OCI-LY3 (cell line): ENCODE measurements around the gene ALG1.

ENCODE experiments used
- H2AFZ ChIP-seq: fragments of 200-600, 300-600 bp; shearing (Covaris generic); 2 replicates; pipeline ENCODE4 v1.6.0; 2014; ENCODE audit warnings: antibody characterized with exemption, low read depth, low read length
- H3K27ac ChIP-seq: fragments of 200-600, 300-600 bp; sonication (generic); 2 replicates; pipeline ENCODE4 v1.5.1; 2014; ENCODE audit warnings: mild to moderate bottlenecking, low read length, moderate library complexity, mixed read lengths
- H3K27me3 ChIP-seq: fragments of 200-600, 300-600 bp; sonication (generic); 2 replicates; pipeline ENCODE4 v1.6.1; 2014; ENCODE audit warnings: low read depth, low read length, mixed read lengths
- H3K36me3 ChIP-seq: fragments of 200-600, 300-600 bp; sonication (generic); replicated peaks from 2 replicates; pipeline ENCODE3; 2014; ENCODE audit warnings: low read depth, low read length, mixed read lengths
- H3K4me1 ChIP-seq: fragments of 300-600, 200-600 bp; sonication (generic); 2 replicates; pipeline ENCODE4 v1.6.1; 2014; ENCODE audit warnings: low read length, mixed read lengths
- H3K4me2 ChIP-seq: fragments of 200-600, 300-600 bp; sonication (generic); 2 replicates; pipeline ENCODE4 v1.6.1; 2014; ENCODE audit warnings: low read length, mixed read lengths
- H3K4me3 ChIP-seq: fragments of 300-600, 200-600 bp; sonication (generic); 2 replicates; pipeline ENCODE4 v1.5.1; 2014; ENCODE audit warnings: antibody characterized with exemption, mild to moderate bottlenecking, low read length, moderate library complexity
- H3K79me2 ChIP-seq: fragments of 300-600, 200-600 bp; shearing (Covaris generic); 2 replicates; pipeline ENCODE4 v1.6.1; 2014; ENCODE audit warnings: mild to moderate bottlenecking, low read length, mixed read lengths
- H3K9ac ChIP-seq: fragments of 300-600, 200-600 bp; shearing (Covaris generic); 2 replicates; pipeline ENCODE4 v1.6.0; 2014; ENCODE audit warnings: mild to moderate bottlenecking, low read length, moderate library complexity
- H3K9me3 ChIP-seq: fragments of 200-600, 300-600 bp; shearing (Covaris generic); 2 replicates; pipeline ENCODE4 v1.6.1; 2014; ENCODE audit warnings: low read length, mixed read lengths; ENCODE audit not compliant: insufficient read depth
- H4K20me1 ChIP-seq: fragments of 200-600, 300-600 bp; sonication (generic); 2 replicates; pipeline ENCODE4 v1.6.1; 2016; ENCODE audit warnings: low read length, mixed read lengths; ENCODE audit not compliant: insufficient read depth
- CTCF ChIP-seq: fragments of 200-600, 300-600 bp; sonication (generic); IDR thresholded peaks from 2 replicates; pipeline ENCODE4 v1.5.1; 2014; ENCODE audit warnings: antibody characterized with exemption, low read length, low read depth
- EZH2phosphoT487 ChIP-seq: fragments of 200-600 bp; shearing (Covaris generic); IDR thresholded peaks from 2 replicates; pipeline ENCODE4 v1.6.1; 2018; ENCODE audit warnings: antibody characterized with exemption, mixed run types, low read depth

ALG1 gene

GRCh38 chr16:5058476-5058875 is 13.2 kb upstream of the ALG1 start:
- TF ChIP-seq CTCF (no peak), EZH2phosphoT487 (no peak)
- Histone ChIP-seq H3K79me2 (no peaks in the 10 kb centered on the region), H3K9me3 (no peaks in the 10 kb centered on the region), H3K9ac (no peak overlapping the region), H3K4me2 (no peak overlapping the region), H3K4me1 (no peaks in the 10 kb centered on the region), H2AFZ (no peak overlapping the region), H3K36me3 (no peaks in the 10 kb centered on the region), H3K4me3 (no peak overlapping the region), H4K20me1 (no peaks in the 10 kb centered on the region), H3K27me3 (peaks cover 12% of the 10 kb centered on the region; the same call in 1 of the 2 replicates), H3K27ac (no peak overlapping the region)

GRCh38 chr16:5059386-5060072 is 12.1 kb upstream of the ALG1 start:
- TF ChIP-seq CTCF (no peak), EZH2phosphoT487 (no peak)
- H3K79me2 ChIP-seq: no peaks in the 10 kb centered on the region
- H4K20me1 ChIP-seq: no peaks in the 10 kb centered on the region
- no peaks in the 10 kb centered on the region for H3K9me3 ChIP-seq
- no peaks in the 10 kb centered on the region for H3K4me1 ChIP-seq
- H3K4me3 ChIP-seq: no peak overlapping the region
- peaks cover 12% of the 10 kb centered on the region; the same call in 1 of the 2 replicates for H3K27me3 ChIP-seq
- H3K9ac ChIP-seq: no peak overlapping the region
- H3K27ac ChIP-seq: no peak overlapping the region
- H3K36me3 ChIP-seq: no peaks in the 10 kb centered on the region
- H2AFZ ChIP-seq: no peak overlapping the region
- H3K4me2 ChIP-seq: no peak overlapping the region

GRCh38 chr16:5060073-5060641 is 11.5 kb upstream of the ALG1 start:
- no peaks in the 10 kb centered on the region for H3K9me3 ChIP-seq
- H3K27me3 ChIP-seq: peaks cover 12% of the 10 kb centered on the region; the same call in 1 of the 2 replicates
- no peaks in the 10 kb centered on the region for H3K4me1 ChIP-seq
- no peaks in the 10 kb centered on the region for H3K79me2 ChIP-seq
- H3K4me2 ChIP-seq: no peak overlapping the region
- H3K27ac ChIP-seq: no peak overlapping the region
- no peak overlapping the region for H2AFZ ChIP-seq
- TF ChIP-seq EZH2phosphoT487: no peak
- no peak overlapping the region for H3K9ac ChIP-seq
- H4K20me1 ChIP-seq: no peaks in the 10 kb centered on the region
- H3K36me3 ChIP-seq: no peaks in the 10 kb centered on the region
- H3K4me3 ChIP-seq: no peak overlapping the region

GRCh38 chr16:5062051-5062450 is 9.6 kb upstream of the ALG1 start:
- no peaks in the 10 kb centered on the region for H4K20me1 ChIP-seq
- H3K9ac ChIP-seq: no peak overlapping the region
- no peak overlapping the region for H3K4me2 ChIP-seq
- H3K36me3 ChIP-seq: no peaks in the 10 kb centered on the region
- no peak for TF ChIP-seq CTCF
- TF ChIP-seq EZH2phosphoT487: no peak
- H3K27me3 ChIP-seq: peaks cover 16% of the 10 kb centered on the region
- no peak overlapping the region for H3K4me3 ChIP-seq
- H3K9me3 ChIP-seq: no peaks in the 10 kb centered on the region
- H2AFZ ChIP-seq: no peak overlapping the region
- H3K79me2 ChIP-seq: no peaks in the 10 kb centered on the region
- no peak overlapping the region for H3K27ac ChIP-seq
- H3K4me1 ChIP-seq: 0 out of 2 replicates have a peak, but pooled peaks cover under 1% of the 10 kb centered on the region
